NT2/D1 (cell line): ENCODE results near the gene NDST1.

ENCODE experiments used
- SUZ12 ChIP-seq: IDR thresholded peaks from 2 replicates; pipeline ENCODE4 v1.6.1; 2011; ENCODE audit not compliant: insufficient read length, insufficient read depth; ENCODE audit errors: extremely low read depth
- YY1 ChIP-seq: IDR thresholded peaks from 2 replicates; pipeline ENCODE4 v1.6.1; 2011; ENCODE audit not compliant: insufficient read length, insufficient read depth
- ZNF274 ChIP-seq: IDR thresholded peaks from 2 replicates; pipeline ENCODE4 v1.6.1; 2011; ENCODE audit warnings: mild to moderate bottlenecking, low read depth, low read length

- TF ChIP-seq YY1 (no peak), SUZ12 (no peak), ZNF274 (no peak)
These were observed 80.6 kb downstream of the NDST1 start for GRCh38 chr5:150588596-150588890.
